GM19240 (cell line): Measurements from ENCODE around the gene ERBB2.
"Not testable (repeated sequence)": the region's sequence is repeated elsewhere in the genome, so short reads cannot be mapped to it uniquely, and the experiment has no call there.

ENCODE experiments used
- DNase-seq: peaks from one replicate; pipeline ENCODE4 v3.0.0; 2011; ENCODE audit warnings: low spot score; ENCODE audit not compliant: insufficient read length

ERBB2 gene

DNA sequence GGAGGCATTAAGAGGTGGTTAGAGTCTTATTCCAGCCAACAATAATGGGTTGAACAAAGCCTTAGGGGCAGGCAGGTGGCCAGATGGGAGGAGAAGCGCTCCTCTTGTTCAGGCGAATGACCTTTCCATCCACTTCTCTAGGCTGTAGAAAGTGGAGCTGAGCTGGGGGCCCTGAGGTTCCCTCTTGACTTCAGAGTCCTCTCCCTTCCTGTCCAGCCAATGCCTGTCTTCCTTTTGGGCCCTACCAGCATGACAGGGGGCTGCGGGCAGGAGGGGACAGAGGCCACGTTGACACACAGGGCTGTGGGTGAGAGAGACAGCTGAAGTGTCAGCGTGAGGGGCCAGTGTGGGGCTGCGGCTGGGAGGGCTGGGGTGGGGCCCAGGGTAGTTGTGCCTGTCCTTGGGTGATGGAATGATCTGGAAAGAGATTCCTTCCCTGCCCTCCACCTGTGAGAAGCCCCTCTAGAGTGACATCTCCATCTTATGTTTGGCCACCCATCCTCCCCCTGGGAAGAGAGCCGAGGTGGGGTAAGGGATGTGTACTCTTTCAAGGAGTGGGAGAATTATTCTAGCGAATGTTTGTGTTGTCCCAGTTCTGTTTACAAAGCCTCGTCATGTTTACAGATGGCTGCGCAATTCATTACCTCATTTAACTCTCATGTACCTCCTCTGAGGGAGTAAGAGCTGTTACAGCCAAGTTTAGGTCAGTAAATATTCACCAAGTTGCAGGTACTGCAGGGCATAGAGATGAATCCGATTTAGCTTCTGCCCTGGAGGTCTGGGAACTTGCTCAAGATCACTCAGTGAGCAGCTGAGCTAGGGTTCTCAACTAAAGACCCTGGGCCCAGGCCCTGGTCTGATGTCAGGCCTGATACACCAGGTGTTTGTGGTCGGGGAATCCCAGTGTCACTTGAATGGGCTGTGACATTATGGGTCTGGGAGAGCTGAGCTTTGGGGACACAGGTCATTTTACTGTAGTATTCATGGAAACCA is 3.3 kb downstream of the ERBB2 start:
- DNase-seq, result peak; percentile 55

DNA sequence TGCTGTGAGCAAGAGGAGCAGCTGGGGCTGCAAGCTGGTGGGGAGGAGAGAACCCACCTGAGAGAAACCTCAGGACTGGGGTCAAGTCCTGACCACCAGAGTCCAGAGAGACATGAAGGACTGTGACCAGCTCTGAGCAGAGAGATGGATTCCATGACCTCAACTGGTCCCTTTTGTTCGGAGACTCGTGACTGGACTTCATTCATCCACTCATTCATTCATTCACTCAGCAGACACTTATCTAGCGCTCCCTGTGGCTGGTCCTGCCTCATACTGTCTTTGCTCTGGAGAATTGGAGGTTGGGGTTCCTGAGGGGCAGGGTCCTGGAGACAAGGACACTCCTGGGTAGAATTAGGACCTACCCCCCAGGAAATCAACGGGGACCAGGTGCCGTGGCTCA is 4.0 kb downstream of the ERBB2 start:
- no peak for DNase-seq

DNA sequence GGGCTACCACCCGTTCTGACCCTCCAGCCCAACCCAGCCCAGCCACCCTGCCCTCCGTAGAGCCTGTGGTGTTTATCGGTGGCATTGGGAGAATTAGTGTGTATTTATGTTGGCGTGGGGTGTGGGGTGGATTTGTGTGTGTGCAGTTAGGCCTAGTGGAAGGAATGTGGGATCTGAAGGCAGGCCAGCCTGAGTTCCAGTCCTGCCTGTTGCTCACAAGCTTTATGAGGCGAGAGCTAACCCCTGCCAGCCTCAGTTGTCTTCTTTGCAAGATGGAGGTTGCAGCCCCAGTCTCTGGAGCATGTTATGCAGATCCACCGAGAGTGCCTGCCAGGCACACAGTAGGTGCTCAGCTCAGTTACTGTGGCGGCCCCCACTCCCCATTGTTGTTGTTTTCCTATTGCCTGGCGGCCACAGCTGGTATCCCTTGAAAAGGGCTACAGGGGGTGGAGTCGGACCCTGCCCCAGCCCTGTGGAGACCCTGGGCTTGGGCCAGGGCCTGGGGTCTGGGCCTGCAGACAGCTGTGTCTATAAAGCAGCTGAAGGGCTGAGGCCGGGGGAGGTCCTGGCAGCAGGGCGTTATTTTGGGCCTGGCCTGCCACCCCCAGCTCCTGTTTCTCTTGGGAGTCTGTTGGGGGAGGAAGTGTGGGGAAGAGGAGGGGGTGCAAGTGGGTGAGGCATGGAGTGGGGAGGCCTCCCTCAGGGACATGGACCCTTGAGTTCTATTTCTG is 5.1 kb downstream of the ERBB2 start:
- DNase-seq, result no peak

DNA sequence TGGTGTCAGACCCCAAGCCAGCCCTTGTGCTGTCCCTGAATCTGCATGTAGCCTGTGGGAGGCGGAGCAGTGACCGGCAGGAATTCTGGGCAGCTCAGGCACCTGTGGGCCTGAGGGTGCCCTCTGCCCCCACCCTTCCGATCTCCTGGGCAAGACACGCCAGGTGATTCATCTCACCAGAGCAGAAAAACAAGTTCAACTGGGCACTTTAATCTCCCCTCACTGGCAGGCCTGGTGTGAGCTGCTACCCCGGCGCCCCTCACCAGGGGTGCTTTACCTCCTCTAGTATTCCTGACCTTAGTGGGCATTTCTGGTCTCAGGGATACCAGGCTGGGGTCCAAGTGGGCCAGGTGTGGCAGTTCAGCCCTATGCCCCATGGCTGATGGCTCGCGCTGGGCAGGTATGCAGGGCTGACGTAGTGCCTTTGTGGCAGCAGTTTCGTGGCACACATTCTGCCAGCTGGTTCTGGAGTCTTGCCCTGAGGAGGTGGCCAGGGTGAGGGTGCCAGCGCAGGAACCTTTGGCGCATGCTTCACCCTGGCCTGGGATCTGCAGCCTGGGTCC is 6.0 kb downstream of the ERBB2 start:
- no peak for DNase-seq

DNA sequence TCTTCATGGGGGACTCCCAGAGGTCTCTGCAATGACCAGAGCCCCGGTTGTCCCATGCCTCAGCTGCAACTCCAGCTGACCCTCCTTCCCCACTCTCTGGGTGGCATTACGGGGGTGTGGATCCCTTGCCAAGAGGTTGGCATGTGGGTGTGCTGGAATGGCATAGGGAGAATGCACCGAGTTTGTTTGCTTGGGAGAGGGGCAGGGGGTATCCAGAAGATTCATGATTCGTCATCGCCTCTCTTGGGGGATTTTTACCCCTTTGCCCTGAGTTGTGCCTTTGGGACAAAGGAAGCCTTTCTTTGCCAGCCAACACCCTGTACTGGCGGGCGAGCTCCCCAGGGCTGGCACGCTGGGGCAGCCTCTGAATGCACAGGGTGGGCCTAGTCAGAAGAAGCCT is 6.5 kb downstream of the ERBB2 start:
- no peak for DNase-seq

DNA sequence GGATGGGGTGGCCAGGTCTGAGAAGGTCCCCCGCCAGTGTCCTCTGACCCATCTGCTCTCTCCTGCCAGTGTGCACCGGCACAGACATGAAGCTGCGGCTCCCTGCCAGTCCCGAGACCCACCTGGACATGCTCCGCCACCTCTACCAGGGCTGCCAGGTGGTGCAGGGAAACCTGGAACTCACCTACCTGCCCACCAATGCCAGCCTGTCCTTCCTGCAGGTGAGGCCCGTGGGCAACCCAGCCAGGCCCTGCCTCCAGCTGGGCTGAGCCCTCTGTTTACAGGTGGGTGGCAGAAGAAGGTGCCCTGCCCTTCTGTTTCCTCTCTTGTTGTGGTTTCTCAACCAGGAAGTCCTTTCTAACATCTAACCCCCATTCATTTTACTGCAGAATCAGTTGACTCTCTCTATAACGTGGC is 7.1 kb downstream of the ERBB2 start:
- DNase-seq, result no peak

DNA sequence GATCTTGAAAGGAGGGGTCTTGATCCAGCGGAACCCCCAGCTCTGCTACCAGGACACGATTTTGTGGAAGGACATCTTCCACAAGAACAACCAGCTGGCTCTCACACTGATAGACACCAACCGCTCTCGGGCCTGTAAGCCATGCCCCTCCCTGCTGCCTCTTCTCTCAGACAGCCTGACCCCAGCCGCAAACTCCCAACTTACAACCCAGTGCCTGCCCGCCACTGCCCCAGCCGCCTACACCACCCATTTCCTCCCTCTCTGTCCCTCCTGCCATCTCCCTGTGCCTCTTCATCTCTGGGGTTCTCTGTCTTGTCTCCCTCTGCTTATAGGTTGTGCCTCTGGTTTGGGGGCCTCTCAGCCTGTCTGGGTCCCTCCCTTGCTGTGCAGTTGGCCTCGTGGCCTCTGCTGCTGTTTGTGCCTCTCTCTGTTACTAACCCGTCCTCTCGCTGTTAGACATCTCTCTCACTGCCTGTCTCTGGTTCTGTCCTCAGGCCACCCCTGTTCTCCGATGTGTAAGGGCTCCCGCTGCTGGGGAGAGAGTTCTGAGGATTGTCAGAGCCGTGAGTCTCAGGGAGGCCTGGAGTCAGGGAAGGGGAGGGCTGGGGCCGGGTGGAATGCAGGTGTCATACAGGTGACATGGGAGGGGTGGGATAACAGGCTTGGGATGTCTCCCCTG is 9.6 kb downstream of the ERBB2 start:
- no peak for DNase-seq

DNA sequence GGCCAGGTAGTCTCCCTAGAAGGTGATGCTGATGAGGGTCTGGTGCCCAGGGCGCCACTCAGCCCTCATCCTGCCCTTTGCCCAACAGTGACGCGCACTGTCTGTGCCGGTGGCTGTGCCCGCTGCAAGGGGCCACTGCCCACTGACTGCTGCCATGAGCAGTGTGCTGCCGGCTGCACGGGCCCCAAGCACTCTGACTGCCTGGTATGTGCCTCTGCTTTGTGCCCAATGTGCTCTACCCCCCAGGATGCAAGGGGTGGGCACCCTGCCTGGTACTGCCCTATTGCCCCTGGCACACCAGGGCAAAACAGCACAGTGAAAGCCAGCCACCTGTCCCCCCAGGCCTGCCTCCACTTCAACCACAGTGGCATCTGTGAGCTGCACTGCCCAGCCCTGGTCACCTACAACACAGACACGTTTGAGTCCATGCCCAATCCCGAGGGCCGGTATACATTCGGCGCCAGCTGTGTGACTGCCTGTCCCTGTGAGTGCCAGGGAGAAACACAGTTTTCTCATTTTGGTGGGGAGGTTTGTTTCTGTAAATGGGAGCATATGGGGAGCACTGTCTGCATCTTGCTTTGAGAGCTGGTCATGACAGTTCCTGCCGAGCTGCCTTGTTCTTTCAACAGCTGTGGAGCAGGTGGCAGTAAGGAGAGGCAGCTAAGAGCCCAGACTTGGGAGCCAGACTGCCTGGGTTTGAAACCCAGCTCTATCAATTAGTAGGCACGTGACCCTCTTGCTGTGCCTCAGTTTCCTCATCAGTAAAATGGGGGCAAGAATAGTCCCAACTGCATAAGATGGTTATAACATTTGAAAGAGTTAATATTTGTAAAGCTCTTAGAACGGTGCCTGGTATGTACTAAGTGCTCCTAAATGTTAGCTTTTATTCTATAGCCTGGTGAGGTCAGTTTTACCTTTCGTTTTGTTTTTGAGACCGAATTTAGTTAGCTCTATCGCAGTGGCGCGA is 10.4 kb downstream of the ERBB2 start:
- no peak for DNase-seq

DNA sequence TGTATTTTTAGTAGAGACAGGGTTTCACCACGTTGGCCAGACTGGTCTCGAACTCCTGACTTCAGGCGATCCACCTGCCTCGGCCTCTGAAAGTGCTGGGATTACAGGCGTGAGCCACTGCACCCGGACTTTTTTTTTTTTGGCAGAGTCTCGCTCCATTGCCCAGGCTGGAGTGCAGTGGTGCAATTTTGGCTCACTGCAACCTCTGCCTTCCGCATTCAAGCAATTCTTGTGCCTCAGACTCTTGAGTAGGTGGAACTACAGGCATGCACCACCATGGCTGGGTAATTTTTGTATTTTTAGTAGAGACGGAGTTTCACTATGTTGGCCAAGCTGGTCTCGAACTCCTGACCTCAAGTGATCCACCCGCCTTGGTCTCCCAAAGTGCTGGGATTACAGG is 11.2 kb downstream of the ERBB2 start:
- DNase-seq, result not testable (repeated sequence)

DNA sequence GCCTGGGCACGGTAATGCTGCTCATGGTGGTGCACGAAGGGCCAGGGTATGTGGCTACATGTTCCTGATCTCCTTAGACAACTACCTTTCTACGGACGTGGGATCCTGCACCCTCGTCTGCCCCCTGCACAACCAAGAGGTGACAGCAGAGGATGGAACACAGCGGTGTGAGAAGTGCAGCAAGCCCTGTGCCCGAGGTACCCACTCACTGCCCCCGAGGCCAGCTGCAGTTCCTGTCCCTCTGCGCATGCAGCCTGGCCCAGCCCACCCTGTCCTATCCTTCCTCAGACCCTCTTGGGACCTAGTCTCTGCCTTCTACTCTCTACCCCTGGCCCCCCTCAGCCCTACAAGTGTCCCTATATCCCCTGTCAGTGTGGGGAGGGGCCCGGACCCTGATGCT is 12.0 kb downstream of the ERBB2 start:
- DNase-seq, result no peak

DNA sequence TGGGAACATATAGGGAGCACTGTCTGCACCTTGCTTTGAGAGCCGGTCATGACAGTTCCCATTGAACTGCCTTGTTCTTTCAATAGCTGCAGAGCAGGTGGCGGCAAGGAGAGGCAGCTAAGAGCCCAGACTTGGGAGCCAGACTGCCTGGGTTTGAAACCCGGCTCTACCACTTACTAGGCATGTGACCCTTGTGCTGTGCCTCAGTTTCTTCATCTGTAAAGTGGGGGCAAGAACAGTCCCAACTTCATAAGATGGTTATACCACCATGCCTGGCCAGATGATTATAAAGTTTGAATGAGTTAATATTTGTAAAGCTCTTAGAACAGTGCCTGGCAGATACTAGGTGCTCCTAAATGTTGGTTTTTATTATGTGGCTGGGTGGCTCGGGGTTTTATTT is 14.4 kb downstream of the ERBB2 start:
- no peak for DNase-seq

DNA sequence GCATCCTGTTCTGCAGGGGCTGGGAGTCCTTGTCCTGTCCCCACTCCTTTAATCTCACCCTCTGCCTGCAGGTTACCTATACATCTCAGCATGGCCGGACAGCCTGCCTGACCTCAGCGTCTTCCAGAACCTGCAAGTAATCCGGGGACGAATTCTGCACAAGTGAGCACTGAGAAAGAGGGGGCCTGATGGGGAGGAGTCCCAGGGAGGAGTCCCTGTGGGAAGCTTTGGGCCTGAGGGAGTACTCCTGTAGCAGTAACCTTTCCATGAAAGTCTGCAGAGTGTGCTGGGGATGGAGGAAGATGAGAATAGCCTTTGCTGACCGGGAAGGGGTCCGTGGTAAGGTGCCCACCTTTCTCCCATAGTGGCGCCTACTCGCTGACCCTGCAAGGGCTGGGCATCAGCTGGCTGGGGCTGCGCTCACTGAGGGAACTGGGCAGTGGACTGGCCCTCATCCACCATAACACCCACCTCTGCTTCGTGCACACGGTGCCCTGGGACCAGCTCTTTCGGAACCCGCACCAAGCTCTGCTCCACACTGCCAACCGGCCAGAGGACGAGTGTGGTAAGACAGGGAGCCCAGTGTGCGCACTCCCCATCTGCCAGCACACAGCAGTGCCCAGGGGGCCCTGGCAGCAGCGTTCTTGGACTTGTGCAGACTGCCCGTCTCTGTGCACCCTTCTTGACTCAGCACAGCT is 15.7 kb downstream of the ERBB2 start:
- DNase-seq, result no peak

DNA sequence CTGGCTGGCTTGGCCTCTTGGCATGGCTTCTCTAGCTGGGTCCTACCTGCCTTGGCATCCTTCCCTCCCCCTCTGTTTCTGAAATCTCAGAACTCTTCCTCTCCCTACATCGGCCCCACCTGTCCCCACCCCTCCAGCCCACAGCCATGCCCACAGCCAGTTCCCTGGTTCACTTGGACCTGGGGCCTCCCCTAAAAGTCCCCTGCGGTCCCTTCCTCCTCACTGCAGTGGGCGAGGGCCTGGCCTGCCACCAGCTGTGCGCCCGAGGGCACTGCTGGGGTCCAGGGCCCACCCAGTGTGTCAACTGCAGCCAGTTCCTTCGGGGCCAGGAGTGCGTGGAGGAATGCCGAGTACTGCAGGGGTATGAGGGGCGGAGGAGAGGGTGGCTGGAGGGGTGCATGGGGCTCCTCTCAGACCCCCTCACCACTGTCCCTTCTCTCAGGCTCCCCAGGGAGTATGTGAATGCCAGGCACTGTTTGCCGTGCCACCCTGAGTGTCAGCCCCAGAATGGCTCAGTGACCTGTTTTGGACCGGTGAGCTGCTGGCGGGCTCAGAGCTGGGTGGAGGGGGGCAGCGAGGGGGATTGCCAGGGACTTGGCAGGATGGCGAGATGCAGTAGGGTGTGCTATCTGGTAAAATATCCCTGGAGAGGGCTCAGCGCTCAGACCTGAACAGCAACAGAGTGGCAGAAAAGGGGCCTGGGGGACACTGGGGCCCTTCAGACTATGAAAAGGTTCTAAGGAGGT is 16.4 kb downstream of the ERBB2 start:
- DNase-seq, result no peak

DNA sequence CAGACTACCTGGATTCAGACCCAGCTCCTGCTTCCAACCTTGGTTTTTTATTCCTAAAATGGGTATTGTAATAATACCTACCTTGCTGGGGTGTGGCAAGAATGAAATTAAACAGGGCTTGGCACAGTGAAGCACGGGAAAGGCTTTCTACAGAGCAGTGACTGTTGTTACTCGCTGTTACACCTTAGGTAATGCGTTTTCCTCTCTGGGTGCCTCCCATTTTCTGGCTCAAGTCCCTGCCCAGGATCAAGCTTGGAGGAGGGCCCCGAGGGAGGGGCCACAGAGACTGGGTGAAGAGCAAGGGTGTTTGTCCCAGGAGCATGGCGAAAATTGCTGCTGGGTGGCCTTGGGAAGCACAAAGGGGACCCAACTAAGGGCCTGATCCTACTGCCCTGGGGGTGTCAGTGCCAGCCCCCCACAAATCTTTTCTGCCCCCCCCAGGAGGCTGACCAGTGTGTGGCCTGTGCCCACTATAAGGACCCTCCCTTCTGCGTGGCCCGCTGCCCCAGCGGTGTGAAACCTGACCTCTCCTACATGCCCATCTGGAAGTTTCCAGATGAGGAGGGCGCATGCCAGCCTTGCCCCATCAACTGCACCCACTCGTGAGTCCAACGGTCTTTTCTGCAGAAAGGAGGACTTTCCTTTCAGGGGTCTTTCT is 17.1 kb downstream of the ERBB2 start:
- DNase-seq, result no peak

DNA sequence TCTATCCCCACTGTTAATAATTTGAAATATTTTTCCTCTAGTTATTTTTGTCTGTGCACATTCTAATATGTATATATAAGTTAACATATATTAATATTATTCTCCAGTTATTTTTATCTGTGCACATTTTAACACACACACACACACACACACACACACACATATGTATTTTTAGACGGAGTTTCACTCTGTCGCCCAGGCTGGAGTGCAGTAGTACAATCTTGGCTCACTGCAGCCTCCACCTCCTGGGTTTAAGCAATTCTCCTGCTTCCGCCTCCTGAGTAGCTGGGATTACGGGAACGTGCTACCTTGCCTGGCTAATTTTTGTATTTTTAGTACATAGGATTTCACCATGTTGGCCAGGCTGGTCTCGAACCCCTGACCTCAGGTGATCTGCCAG is 17.8 kb downstream of the ERBB2 start:
- DNase-seq, result no peak

DNA sequence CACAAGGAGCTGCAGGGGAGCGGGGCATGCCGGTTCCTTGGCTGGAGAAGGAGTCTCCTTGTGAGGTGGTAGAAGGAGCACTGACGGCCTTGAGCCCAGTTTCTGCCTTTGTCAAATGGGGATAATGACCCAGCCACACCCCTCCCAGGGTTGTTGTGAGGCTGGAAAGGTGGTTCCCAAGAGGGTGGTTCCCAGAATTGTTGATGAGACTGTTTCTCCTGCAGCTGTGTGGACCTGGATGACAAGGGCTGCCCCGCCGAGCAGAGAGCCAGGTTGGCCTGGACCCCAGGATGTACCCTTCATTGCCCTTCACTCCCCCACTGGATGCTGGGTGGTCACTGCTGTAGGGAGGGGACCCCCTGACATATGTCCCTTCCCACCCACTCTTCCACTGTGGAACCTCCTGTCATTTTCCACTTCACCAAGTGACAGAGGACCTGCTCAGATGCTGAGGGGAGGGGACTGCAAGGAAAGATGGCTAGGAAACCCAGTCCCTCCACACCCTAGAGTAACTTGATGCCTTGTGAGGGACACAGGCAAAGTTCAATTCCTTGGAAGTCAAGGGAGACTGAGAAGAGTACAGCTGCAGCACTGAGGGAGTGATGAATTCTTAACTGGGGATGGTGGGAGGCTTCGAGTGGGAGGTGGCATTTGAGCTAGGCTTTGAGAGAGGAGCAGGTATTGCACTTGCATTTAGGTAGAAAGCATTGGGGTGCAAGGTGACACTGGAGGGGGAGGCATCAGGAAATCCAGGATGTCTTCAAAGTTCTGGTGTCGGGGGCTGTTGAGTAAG is 19.9 kb downstream of the ERBB2 start:
- DNase-seq, result no peak

DNA sequence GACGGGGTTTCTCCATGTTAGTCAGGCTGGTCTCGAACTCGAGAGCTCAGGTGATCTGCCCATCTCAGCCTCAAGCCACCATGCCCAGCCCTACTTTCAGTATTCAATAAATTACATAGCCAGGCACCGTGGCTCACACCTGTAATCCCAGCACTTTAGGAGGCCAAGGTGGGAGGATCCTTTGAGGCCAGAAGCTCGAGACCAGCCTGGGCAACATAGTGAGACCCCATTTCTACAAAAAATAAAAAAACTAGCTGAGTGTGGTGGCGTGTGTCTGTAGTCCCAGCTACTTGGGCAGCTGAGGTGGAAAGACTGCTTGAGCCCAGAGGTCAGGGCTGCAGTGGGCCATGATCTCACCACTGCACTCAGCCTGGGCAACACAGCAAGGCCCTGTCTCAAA is 22.2 kb downstream of the ERBB2 start:
- no peak for DNase-seq
